OCI-LY7 (cell line): ENCODE measurements around the gene CFAP100.

ENCODE experiments used
- CTCF ChIP-seq: fragments of 200-600 bp; sonication (generic); conservative IDR thresholded peaks from 2 replicates; pipeline ENCODE4 v1.5.1; 2014; ENCODE audit warnings: mild to moderate bottlenecking, antibody characterized with exemption, low read length, moderate library complexity, mixed read lengths
- EZH2phosphoT487 ChIP-seq: fragments of 200-600 bp; sonication (generic); IDR thresholded peaks from 2 replicates; pipeline ENCODE4 v1.6.1; 2018; ENCODE audit warnings: low read depth, borderline replicate concordance, mild to moderate bottlenecking, mixed run types, antibody characterized with exemption, low read length, moderate library complexity, mixed read lengths

- no peak for TF ChIP-seq CTCF
- TF ChIP-seq EZH2phosphoT487, result no peak
These were observed 45.6 kb upstream of the CFAP100 start for GRCh38 chr3:126349071-126349470.
